ENCODE data around the gene SERPINB1.

The SERPINB1 gene

DNA sequence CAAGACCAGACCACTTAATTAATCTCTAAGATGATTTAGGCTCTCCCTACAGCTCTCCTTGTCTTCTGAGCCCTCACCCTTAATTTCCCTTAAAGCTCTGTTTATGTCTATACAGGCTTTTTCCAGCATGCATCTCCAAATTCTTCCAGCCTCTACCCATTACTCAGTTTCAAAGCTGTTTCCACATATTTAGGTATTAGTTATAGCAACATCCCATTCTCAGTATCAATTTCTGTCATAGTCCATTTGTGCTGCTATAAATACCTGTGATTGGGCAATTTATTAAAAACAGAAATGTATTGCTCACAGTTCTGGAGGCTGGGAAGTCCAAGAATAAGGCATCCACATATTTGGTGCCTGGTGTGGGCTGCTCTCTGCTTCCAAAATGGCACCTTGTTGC, 2.3 kb upstream of the SERPINB1 start:
- DNase-seq = no peak

- no peak for DNase-seq
Measured at GRCh38 chr6:2843138-2843740, 1.6 kb upstream of the SERPINB1 start.

- DNase-seq = no peak
Measured at GRCh38 chr6:2842139-2842552, 483 bp upstream of the SERPINB1 start.

- no peak for DNase-seq
Measured at GRCh38 chr6:2840749-2841061, 958 bp downstream of the SERPINB1 start.

DNA sequence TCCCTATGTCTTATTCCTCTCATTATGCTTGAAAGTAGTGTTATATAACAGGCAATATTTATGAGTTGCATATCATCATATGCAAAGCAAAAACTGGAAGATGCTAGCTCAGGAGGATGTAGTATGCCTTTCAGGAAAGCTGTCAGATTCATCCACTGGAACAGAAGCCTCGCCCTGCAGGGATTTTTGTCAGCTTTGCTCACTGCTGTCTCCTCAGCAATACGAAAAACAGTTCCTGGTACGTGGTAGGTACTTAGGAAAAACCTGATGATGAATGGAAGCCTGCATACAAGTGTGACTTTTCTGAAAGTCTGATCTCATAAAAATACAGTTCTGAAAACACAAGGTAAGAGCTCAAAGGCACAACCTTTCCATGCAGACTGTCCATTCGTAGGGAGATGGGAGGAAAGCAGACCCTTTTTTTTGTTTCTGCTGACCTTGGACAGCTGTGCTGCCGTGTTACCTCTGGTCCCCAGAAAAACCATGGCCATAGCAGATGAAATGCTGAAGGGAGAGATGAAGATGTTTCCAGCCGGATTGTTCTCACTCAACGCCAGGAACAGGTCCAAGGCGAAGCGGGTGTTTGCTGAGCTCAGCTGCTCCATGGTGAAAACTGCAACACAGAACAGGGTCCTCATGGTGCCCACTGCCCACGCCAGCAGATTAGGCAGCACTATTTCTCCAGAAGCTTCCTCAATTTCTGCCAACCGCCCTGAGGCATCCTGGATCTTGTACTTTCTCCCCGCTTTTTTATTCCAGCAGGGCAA, 1.5 kb downstream of the SERPINB1 start:
- DNase-seq = no peak

DNA sequence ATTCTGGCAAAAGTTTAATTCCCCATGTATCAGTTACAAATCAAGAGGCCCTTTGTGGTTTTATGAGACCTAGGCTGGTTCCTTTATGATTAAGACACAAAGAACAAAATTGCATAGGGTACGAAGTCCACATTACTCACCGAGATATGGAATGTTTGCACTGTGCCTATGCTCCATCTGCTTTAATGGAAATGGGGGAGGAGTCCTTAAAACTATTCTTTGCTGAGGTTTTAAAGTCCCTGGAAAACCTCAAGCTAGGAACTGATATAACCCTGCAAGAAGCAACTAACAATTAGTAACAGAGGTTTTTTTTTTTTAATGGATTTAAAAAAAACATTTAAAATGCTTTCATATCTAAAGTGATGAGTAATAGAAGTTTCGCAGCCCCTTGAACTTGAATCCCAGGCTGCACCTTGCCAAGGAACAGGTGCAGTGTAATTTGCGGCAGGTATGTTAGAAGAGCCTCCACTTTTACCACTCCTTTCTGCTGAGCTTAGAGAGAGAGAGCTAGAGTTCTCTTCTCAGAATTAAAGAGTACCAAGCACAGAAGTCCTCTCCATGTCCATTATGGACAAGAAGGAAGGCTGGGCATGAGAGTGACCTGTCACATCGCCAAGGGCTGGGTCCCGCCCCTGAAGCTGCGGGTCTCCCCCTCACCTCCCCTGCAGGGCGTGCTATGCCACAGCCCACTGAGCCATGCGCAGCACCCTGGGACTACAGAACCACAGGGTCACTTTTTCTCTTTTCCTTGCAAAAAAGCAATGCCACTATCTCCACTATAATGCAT, 2.3 kb downstream of the SERPINB1 start:
- DNase-seq = no peak

- no peak for DNase-seq
Measured at GRCh38 chr6:2838251-2838650, 3.4 kb downstream of the SERPINB1 start.

DNA sequence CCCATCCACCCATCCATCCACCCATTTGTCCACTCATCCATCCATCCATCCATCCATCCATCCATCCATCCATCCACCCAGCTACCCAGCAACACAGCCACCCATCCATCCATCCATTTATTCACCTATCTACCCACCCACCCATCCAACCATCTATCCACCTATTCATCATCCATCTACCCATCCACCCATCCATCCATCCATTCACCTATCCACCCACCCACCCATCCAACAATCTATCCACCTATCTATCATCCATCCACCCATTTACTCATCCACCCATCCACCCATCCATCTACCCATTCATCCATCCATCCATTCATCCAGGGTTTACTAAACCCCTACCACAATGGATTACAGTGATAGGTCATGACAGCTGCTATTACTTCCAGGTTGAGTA, 7.4 kb downstream of the SERPINB1 start:
- DNase-seq = no peak

DNA sequence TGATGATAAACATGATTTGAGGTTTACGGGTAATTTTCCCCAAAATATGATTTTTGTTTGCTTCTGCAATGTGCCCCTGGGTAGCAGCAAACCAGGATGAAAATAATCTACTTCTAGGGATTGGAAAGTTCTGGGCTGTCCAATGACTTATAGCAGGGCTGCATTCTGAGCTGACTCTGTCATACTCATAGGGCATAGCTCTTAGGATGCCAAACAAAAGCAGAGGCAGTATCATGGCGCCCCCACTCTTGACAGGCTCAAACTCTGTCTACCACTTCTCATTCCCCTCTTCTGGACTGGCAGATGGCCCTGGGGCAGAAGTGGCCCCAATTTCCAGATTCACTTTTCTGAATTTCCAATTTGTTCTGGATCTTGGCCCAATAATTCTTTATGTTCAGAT, 10.3 kb downstream of the SERPINB1 start:
- no peak for DNase-seq

- no peak for DNase-seq
Measured at GRCh38 chr6:2830183-2830582, 11.5 kb downstream of the SERPINB1 start.

DNA sequence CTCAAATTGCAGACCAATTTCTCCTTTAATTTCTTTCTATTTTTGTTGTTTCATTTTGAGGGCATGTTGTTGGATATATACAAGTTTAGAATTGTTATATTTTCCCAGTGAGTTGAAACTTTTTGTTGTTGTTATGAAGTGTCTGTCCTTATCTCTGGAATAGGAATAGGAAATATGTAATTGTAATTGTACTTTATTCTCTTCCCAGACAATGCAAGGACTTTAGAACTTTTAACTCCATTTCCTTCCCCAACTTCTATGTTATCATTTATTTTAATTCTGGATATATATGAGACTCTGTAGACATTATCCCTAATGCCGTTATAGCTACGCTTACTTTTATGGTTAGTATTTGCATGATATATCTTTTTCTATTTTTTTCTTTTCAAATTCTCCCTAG, 12.4 kb downstream of the SERPINB1 start:
- DNase-seq = no peak

DNA sequence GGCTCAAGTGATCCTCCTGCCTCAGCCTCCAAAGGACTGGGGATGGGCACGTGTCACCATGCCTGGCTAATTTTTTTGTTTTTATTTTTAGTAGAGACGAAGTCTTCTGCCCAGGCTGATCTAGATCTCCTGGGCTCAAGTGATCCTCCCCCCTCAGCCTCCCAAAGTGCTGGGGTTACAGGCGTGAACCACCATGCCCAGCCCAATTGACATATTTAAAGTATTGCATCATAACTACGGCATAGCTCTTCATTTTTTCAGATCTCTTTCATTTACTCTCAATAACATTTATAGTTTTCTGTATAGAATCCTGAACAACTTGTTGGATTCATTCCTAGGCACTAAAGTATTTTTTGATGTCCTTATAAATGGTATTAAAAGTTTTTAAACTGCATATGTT, 13.0 kb downstream of the SERPINB1 start:
- DNase-seq = no peak

DNA sequence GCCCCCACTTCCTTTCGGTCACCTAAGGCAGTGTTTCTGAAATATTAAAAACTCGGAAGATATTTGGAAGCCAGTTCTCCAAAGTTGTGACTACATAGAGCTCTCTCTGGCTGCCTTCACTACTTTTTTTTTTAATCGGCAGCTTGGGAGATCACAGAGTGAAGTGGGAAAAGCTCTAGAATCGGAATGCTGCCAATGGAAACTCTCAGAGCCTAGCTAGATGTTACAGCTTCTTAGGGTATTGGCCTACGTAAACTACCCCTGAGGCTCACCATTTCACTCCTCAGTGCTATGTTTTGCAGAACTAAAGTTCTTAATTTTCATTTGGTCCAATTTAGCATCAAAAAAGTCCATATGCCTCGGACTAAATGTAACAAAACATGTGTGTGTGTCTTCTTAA, 14.5 kb downstream of the SERPINB1 start:
- no peak for DNase-seq

- no peak for DNase-seq
Measured at GRCh38 chr6:2826131-2826530, 15.5 kb downstream of the SERPINB1 start.

DNA sequence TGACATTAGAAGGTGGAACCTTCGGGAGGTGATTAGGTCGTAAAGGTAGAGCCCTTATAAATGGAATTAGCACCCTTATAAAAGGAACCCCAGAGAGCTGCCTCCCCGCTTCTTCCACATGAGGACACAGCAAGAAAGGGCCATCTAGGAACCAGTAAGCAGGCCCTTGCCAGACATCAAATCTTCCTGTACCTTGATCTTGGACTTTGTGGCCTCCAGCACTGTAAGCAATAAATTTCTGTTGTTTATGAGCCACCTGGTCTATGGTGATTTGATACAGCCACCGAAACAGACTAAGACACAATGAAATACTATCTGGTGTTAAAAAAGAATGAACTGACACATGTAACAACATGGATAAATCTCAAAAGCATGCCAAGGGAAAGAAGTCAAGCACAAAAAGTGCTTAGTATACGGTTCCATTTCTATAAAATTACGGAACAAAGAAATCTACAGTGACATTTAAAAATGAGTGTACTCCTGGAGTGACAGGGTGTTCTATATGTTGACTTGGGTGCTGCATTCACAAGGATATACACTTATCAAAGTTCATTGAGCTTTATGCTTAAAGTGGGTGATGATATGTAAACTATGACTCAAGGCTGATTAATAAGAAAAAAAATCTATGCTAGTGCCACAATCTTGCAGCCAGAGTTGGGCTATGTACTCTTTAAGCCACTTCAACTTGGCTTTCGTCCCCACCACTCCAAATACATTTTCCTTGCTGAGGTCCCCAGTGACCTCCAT, 18.4 kb downstream of the SERPINB1 start:
- no peak for DNase-seq

GRCh38 chr6:2821554-2821953, 20.1 kb downstream of the SERPINB1 start:
- no peak for DNase-seq

DNA sequence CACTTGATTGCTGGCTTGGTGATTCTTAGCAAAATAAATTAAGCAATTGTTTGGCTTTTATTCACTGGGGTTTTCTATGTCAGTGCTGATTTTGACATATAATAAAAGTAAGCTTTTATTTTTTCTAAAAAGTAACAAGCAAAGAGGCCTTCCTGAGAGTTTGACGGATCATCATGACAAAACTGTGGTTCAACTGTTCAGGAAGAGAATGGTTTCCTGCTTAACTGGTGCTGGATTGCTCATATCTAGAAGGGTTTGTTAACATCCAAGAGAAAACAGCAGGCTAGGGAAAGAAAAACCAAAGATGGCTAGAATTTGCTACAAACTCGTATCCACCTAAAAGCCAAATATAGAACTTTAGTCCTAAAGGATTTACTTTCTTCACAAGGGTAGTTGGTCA, 21.2 kb downstream of the SERPINB1 start:
- no peak for DNase-seq

DNA sequence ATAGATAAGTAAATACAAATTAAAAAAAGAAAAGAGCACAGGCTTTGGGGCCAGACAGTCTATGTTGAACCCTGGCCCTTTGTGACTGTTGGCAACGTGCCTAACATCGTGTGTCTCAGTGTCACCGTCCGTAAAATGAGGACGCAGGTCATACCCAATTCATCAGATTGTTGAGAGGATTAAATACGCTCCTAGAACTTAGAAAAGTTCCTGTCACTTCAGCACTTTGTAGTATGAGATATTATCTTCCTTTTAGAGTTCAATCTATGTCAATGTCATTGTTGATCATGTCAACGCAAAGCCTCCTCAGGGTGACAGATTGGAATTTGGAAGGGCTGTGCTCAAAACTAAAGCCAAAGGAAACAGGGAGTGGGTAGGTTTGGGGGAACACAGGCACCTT, 21.7 kb downstream of the SERPINB1 start:
- no peak for DNase-seq

DNA sequence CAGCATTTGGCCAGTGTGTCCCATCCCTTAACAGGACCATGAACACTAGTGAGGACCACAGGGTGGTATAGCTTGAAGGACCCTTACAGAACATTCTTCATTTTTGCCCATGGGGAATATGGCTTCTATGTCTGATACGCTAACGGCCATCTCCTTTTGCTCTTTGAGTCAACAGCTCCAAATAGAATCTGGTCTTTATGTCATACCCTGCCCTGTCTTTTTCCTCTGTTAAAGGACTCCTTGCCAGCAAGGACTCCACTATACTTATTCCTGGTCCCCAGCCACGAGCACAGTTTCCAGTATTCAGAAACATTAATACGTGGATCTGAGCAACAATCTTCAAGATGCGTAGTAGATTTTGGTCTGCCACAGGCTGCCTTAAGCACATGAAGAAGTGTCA, 22.5 kb downstream of the SERPINB1 start:
- DNase-seq = no peak

- no peak for DNase-seq
Measured at GRCh38 chr6:2818593-2818992, 23.1 kb downstream of the SERPINB1 start.

DNA sequence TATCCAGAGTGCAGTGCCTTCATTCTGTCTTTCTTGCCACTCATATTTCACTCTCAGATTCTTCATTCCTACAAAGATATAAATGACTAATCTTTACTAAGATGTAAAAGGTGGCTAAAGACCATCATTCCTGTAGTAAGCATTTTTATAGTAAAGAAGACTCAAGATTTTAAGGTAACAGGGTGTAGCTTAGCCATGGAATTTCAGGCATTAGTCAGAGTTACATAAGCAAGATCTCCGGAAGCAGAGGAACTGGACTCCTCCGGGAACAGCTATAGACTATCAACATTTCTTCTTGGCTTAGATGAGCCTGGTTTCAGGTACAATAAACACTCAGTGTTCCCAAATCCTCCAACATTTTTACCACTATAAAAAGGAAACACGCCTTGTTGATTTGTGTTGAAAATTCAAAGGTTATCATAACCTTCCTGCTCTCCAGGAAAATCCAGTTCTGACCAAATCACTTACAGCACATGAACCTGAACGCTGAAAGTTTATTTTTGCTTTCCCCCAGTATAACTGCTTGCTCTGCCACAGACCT, 23.7 kb downstream of the SERPINB1 start:
- no peak for DNase-seq

- DNase-seq = no peak
Measured at GRCh38 chr6:2816158-2816557, 25.5 kb downstream of the SERPINB1 start.

DNA sequence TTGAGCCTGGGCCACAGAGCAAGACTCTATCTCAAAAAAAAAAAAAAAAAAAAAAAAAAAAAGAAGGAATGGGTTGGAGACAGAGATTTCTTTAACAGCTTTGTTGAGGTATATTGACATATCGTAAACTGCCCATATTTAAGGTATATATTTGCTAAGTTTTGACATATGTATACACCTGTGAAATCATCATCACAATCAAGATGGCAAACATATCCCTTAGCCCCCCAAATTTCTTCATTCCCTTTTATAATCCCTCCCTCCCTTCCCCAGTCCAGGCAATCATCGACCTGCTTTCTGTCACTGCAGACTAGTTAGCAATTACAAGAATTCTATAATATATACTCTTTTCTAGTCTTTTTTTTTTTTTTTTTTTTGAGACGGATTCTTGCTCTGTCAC, 29.0 kb downstream of the SERPINB1 start:
- no peak for DNase-seq

Data from activated T-cell treated with anti-CD3 and anti-CD28 coated beads, Interleukin-2, amount 50 U/mL, for 1 hour (primary cell).